Activated B cell treated with CpG ODN at 0.5 μM for 24 hours (primary cell): ENCODE results near the gene MACC1. TPM values are rescaled to one million over a fixed set of nuclear protein-coding genes. Genes with fewer than 3 reads are reported as not detected.
"Not testable (repeated sequence)": the region's sequence is repeated elsewhere in the genome, so short reads cannot be mapped to it uniquely, and the experiment has no call there.

Source experiments
- ATAC-seq: fragments of 200-7000 bp; cut with Tn5 transposase; one replicate; pipeline ENCODE4 v1.10.0; 2021; ENCODE audit warnings: low read depth, mild to moderate bottlenecking, moderate library complexity
- CTCF ChIA-PET: fragments of 350-600 bp; sonication (Branson Sonifier 250); formaldehyde crosslinking; loops from one replicate; lab custom pipeline; 2021; ENCODE audit warnings: antibody characterized with exemption; lab: Charles Lee
- POLR2A ChIA-PET: fragments of 350-600 bp; sonication (Branson Sonifier 250); formaldehyde crosslinking; loops from one replicate; lab custom pipeline; 2021; ENCODE audit warnings: antibody characterized with exemption; lab: Charles Lee
- DNase-seq: peaks from one replicate; pipeline ENCODE4 v3.0.0; 2022
- H3K27ac Mint-ChIP-seq: one replicate; pipeline ENCODE4 v1.8.0; 2020; ENCODE audit warnings: mixed read lengths
- H3K27me3 Mint-ChIP-seq: one replicate; pipeline ENCODE4 v1.8.0; 2021; ENCODE audit warnings: mixed read lengths
- H3K36me3 Mint-ChIP-seq: one replicate; pipeline ENCODE4 v1.8.0; 2021; ENCODE audit warnings: low read depth, mixed read lengths
- H3K4me1 Mint-ChIP-seq: one replicate; pipeline ENCODE4 v1.8.0; 2021; ENCODE audit warnings: mixed read lengths
- H3K4me3 Mint-ChIP-seq: one replicate; pipeline ENCODE4 v1.8.0; 2020; ENCODE audit warnings: mild to moderate bottlenecking, mixed read lengths
- H3K9me3 Mint-ChIP-seq: one replicate; pipeline ENCODE4 v1.8.0; 2020; ENCODE audit warnings: mixed read lengths
- CTCF ChIP-seq: fragments of 200-600 bp; IDR thresholded peaks from one replicate; pipeline ENCODE4 v1.8.0; 2022; ENCODE audit warnings: antibody characterized with exemption, mild to moderate bottlenecking
- intact Hi-C: fragments of 100-400 bp; cut with micrococcal nuclease; formaldehyde crosslinking; loops from one replicate; pipeline ENCODE4 v1.15.1; 2024
- total RNA-seq: library from RNA; stranded (reverse); gene quantifications from 2 replicates; pipeline ENCODE4 v1.2.3, GENCODE V29; 2022

The MACC1 gene
- total RNA-seq, 1 donor from 2014 or later: 20.3 TPM

- intact Hi-C loops: no loop called here
- Mint-ChIP-seq H3K36me3 (no peaks in the 10 kb centered on the region), H3K4me1 (no peaks in the 10 kb centered on the region)
These were observed 85.4 kb downstream of the MACC1 start for GRCh38 chr7:20131776-20132175.

GRCh38 chr7:20129920-20130319 is 87.3 kb downstream of the MACC1 start:
- CTCF ChIA-PET: no interaction called here

More at GRCh38 chr7:20131776-20132175, 85.4 kb downstream of the MACC1 start:
- POLR2A ChIA-PET: no interaction called here
- H3K9me3 Mint-ChIP-seq: no peaks in the 10 kb centered on the region
- DNase-seq (no peak), ATAC-seq (no peak)
- no peak overlapping the region for H3K27ac Mint-ChIP-seq
- TF ChIP-seq CTCF: no peak
- CTCF ChIA-PET: no interaction called here
- no peaks in the 10 kb centered on the region for H3K27me3 Mint-ChIP-seq
- H3K4me3 Mint-ChIP-seq: no peak overlapping the region

GRCh38 chr7:20128001-20128400 is 89.2 kb downstream of the MACC1 start:
- Mint-ChIP-seq H3K4me3 (no peak overlapping the region), H3K36me3 (no peaks in the 10 kb centered on the region), H3K27ac (no peak overlapping the region), H3K9me3 (no peaks in the 10 kb centered on the region), H3K27me3 (no peaks in the 10 kb centered on the region), H3K4me1 (no peaks in the 10 kb centered on the region)
- intact Hi-C loops: no loop called here
- POLR2A ChIA-PET: no interaction called here
- TF ChIP-seq CTCF: no peak
- DNase-seq: no peak
- no peak for ATAC-seq
- CTCF ChIA-PET: no interaction called here

More at GRCh38 chr7:20129920-20130319, 87.3 kb downstream of the MACC1 start:
- Mint-ChIP-seq H3K36me3 (no peaks in the 10 kb centered on the region), H3K4me3 (no peak overlapping the region), H3K4me1 (no peaks in the 10 kb centered on the region), H3K9me3 (no peaks in the 10 kb centered on the region), H3K27ac (no peak overlapping the region), H3K27me3 (no peaks in the 10 kb centered on the region)
- TF ChIP-seq CTCF: no peak
- POLR2A ChIA-PET: interaction anchor here (1.2 kb wide), 1 partner anchor 83 kb away, joined by 3 read pairs; no protein-coding TSS in a partner anchor
- no peak for ATAC-seq
- intact Hi-C loops: no loop called here
- no peak for DNase-seq

GRCh38 chr7:20126060-20126459 is 91.1 kb downstream of the MACC1 start:
- intact Hi-C loops, DNase-seq, H3K4me1 Mint-ChIP-seq, H3K27me3 Mint-ChIP-seq, H3K36me3 Mint-ChIP-seq, H3K4me3 Mint-ChIP-seq, POLR2A ChIA-PET, H3K9me3 Mint-ChIP-seq, CTCF ChIA-PET, H3K27ac Mint-ChIP-seq, ATAC-seq: not testable (repeated sequence)

GRCh38 chr7:20124087-20124486 is 93.1 kb downstream of the MACC1 start:
- DNase-seq, CTCF ChIA-PET, H3K4me1 Mint-ChIP-seq, POLR2A ChIA-PET, H3K9me3 Mint-ChIP-seq, H3K36me3 Mint-ChIP-seq, H3K4me3 Mint-ChIP-seq, H3K27ac Mint-ChIP-seq, intact Hi-C loops, ATAC-seq, H3K27me3 Mint-ChIP-seq: not testable (repeated sequence)

GRCh38 chr7:20122653-20123316 is 94.4 kb downstream of the MACC1 start:
- POLR2A ChIA-PET, CTCF ChIA-PET, intact Hi-C loops, H3K4me1 Mint-ChIP-seq, H3K36me3 Mint-ChIP-seq, H3K27ac Mint-ChIP-seq, ATAC-seq, H3K4me3 Mint-ChIP-seq, DNase-seq, H3K27me3 Mint-ChIP-seq, H3K9me3 Mint-ChIP-seq: not testable (repeated sequence)
